ENCODE measurements around the gene SF1.

Gene SF1

GRCh38 chr11:64784813-64785581, 6.7 kb upstream of the SF1 start:
- DNase-seq (ENCODE audit: low spot score) = no peak

- DNase-seq (ENCODE audit: low spot score) = no peak
Observed at GRCh38 chr11:64778223-64778472, 194 bp downstream of the SF1 start.

GRCh38 chr11:64777449-64778222, 706 bp downstream of the SF1 start:
- DNase-seq (ENCODE audit: low spot score) = peak; percentile 68

GRCh38 chr11:64776875-64777274, 1.5 kb downstream of the SF1 start:
- no peak for DNase-seq (ENCODE audit: low spot score)

- DNase-seq (ENCODE audit: low spot score) = no peak
Observed at GRCh38 chr11:64776425-64776824, 1.9 kb downstream of the SF1 start.

- no peak for DNase-seq (ENCODE audit: low spot score)
Observed at GRCh38 chr11:64774144-64774543, 4.2 kb downstream of the SF1 start.

GRCh38 chr11:64772303-64773018, 5.9 kb downstream of the SF1 start:
- no peak for DNase-seq (ENCODE audit: low spot score)

GRCh38 chr11:64771861-64772260, 6.5 kb downstream of the SF1 start:
- DNase-seq (ENCODE audit: low spot score) = no peak

- DNase-seq (ENCODE audit: low spot score) = no peak
Observed at GRCh38 chr11:64770120-64770519, 8.2 kb downstream of the SF1 start.

- DNase-seq (ENCODE audit: low spot score) = no peak
Observed at GRCh38 chr11:64769283-64769682, 9.1 kb downstream of the SF1 start.

GRCh38 chr11:64768300-64768694, 10.0 kb downstream of the SF1 start:
- DNase-seq (ENCODE audit: low spot score) = no peak

- DNase-seq (ENCODE audit: low spot score) = peak; percentile 71
Observed at GRCh38 chr11:64767344-64768299, 10.7 kb downstream of the SF1 start.

GRCh38 chr11:64766881-64767280, 11.5 kb downstream of the SF1 start:
- no peak for DNase-seq (ENCODE audit: low spot score)

GRCh38 chr11:64765851-64766665, 12.3 kb downstream of the SF1 start:
- DNase-seq (ENCODE audit: low spot score) = no peak

GRCh38 chr11:64765291-64765850, 13.0 kb downstream of the SF1 start:
- no peak for DNase-seq (ENCODE audit: low spot score)

GRCh38 chr11:64764753-64765152, 13.6 kb downstream of the SF1 start:
- DNase-seq (ENCODE audit: low spot score) = no peak

GRCh38 chr11:64764040-64764611, 14.2 kb downstream of the SF1 start:
- DNase-seq (ENCODE audit: low spot score) = no peak

- no peak for DNase-seq (ENCODE audit: low spot score)
Observed at GRCh38 chr11:64763526-64764039, 14.8 kb downstream of the SF1 start.

GRCh38 chr11:64762674-64763525, 15.4 kb downstream of the SF1 start:
- no peak for DNase-seq (ENCODE audit: low spot score)
